GM19452 (cell line): Measurements from ENCODE around the gene IFITM2.
"Not testable (repeated sequence)": the region's sequence is repeated elsewhere in the genome, so short reads cannot be mapped to it uniquely, and the experiment has no call there.

Source experiments
- ATAC-seq: cut with Tn5 transposase; IDR thresholded peaks from one replicate; pipeline ENCODE4 v1.9.1; 2021; ENCODE audit not compliant: unreplicated experiment

Gene IFITM2

DNA sequence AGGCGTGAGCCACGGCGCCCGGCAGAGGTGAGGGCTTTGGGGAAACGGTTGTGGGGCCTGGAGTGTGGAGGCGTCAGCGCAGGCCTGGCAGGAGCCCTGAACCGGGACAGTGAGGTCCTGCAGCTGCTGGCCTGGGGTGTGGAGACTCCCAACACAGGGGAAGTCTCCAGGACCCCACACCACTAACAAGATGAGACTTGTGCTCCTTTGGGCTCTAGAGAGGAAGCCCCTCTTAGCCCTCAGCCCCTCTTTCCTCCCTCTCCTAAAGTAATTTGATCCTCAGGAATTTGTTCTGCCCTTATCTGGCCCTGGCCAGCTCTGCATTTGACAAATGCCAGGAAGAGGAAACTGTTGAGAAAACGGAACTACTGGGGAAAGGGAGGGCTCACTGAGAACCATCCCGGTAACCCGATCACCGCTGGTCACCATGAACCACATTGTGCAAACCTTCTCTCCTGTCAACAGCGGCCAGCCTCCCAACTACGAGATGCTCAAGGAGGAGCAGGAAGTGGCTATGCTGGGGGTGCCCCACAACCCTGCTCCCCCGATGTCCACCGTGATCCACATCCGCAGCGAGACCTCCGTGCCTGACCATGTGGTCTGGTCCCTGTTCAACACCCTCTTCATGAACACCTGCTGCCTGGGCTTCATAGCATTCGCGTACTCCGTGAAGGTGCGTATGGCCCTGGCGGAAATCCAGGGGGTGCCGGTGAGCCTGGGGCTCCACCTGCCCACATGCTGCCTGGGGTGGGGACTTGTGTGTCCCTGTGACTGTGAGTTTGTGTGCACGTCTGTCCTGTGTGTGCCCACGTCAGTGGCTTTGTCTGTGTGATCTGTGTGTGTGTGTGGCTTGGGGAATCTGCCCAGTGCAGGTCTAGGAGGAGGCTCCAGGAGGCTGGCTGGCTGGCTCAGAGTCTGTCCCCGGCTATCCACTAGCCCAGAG is at the start of gene IFITM2:
TSS of gene IFITM2 (plus strand) at position 51 of the 943 bp plus-strand sequence. CDS start at position 428, 377 bp downstream.
- ATAC-seq, result not testable (repeated sequence)

DNA sequence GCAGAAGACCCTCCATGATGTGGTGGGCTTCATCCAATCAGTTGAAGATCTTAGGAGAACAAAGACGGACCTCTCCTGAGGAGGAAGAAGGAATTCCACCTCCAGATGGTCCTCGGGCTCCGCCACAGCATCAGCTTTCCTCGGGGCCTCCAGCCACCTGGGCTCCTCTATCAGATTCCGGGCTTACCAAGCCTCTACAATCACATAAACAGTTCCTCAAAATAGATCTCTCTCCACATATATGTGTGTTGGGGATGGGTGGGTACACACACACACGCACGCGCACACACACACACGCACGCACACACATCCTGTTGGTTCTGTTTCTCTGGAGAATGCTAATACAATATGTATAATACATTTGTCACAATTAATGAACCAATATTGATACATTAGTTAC is 48.2 kb upstream of the IFITM2 start:
- no peak for ATAC-seq

DNA sequence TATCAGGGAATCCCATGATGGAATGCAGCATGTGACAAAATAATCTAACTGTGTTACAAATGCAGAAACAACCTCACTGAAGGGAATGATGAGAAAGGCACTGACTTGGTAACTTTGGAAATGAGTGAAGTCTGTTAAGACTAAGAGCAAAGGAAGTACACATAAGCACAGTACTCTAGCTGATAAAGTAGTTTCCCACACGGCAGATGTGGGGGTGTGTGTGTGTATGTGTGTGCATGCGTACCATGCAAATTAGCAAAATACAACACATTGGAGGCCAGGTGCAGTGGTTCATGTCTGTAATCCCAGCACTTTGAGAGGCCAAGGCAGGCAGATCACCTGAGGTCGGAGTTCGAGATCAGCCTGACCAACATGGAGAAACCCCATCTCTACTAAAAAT is 46.0 kb upstream of the IFITM2 start:
- ATAC-seq, result no peak

DNA sequence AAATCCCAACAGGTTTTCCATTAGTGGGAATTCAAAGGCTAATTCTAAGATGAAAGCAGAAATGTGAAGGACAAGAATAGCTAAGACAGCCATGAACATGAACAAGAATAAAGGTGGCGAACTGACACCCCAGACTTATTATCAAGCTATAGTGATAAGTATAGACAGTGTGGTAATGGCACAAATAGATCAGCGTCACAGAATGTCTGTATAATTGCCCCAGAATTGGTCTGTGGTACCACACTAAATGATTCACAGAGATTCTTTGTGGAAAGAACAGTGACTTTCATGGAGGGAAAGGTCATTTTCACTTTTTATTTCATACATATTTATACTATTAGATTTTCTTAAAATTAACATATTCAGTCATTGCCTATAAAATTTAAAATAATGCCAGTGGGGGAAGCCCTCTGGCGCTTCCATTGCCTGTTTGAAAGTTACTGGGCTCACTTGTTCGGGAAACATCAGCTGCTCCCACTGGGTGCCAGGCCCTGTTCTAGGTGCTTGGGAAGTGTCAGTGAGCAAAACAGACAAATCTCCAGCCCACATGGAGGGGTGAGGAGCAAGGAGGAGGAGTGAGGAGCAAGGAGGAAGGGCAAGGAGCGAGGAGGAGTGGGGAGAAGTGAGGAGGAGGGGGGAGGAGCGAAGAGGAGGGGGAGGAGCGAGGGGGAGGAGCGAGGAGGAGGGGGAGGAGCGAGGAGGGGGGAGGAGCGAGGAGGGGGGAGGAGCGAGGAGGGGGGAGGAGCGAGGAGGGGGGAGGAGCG is 40.8 kb upstream of the IFITM2 start:
- ATAC-seq, result no peak

DNA sequence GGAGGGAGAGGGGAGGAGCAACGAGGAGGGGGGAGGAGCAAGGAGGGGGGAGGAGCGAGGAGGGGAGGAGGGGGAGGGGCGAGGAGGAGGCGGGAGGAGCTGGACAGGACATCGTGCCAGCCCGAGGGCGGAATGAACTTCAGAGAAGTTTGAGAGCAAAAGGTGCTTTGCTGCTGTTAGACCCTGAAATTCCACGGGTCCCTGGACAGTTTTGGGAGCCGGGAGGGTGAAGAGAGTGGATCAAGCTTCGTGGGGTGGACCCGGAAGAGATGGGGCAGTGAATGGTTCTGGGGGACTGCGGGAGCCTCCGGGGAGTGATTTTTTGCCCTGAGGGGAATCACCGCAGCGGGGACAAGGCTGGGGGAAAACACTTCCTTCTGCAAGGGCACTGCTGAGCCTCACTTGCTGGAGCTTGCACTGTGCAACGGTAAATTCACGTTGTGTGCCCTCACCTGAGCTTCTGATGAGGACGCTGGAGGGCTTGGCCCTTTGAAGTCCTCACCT is 40.1 kb upstream of the IFITM2 start:
- no peak for ATAC-seq

DNA sequence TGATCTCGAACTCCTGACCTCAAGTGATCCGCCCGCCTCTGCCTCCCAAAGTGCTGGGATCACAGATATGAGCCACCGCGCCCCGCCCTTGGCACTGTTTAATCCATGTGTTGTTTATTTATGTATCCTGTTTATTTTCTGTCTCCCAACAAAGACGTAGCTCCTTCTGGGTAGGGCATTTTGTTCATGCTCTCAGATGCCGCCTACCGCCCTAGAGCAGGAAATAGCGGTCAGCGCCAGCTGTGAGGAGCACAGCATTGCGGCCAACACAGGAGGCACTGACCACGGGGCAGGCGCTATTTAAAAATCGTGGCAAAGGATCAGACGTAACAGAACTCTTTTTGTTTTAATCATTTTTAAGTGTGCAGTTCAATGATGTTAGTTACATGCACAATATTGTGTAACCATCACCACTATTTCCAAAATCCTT is 38.9 kb upstream of the IFITM2 start:
- ATAC-seq, result peak; percentile 46

DNA sequence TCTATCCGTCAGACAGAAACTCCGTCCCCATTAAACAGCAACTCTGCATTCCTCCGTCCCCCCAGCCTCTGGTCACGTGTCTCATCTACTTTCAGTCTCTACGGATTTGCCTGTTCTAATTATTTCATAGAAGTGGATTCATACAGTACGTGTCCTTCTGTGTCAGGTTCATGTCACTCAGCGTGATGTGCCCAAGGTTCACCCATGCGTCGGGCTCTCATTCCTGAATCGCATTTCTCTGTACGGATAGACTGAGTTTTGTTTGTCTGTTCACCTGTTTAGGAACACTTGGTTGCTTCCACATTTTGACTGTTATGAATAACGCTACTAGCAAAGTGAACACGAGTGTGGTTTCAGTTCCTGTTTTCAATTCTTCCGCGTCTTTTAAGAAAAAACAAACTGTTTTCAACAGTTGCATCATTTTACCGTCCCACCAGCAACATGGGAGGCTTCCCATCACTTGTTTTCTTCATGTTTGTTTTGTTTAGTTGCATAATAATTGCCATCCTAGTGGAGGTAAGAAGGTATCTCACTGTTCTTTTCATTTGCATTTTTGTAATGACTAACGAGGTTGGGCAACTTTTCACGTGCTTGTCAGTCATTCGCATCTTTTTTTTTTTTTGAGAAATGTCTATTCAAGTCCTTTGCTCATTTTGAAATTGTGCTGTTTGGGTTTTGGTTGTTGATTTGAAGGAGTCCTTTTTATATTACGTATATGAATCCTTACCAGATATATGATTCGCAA is 38.3 kb upstream of the IFITM2 start:
- ATAC-seq, result peak; percentile 71

DNA sequence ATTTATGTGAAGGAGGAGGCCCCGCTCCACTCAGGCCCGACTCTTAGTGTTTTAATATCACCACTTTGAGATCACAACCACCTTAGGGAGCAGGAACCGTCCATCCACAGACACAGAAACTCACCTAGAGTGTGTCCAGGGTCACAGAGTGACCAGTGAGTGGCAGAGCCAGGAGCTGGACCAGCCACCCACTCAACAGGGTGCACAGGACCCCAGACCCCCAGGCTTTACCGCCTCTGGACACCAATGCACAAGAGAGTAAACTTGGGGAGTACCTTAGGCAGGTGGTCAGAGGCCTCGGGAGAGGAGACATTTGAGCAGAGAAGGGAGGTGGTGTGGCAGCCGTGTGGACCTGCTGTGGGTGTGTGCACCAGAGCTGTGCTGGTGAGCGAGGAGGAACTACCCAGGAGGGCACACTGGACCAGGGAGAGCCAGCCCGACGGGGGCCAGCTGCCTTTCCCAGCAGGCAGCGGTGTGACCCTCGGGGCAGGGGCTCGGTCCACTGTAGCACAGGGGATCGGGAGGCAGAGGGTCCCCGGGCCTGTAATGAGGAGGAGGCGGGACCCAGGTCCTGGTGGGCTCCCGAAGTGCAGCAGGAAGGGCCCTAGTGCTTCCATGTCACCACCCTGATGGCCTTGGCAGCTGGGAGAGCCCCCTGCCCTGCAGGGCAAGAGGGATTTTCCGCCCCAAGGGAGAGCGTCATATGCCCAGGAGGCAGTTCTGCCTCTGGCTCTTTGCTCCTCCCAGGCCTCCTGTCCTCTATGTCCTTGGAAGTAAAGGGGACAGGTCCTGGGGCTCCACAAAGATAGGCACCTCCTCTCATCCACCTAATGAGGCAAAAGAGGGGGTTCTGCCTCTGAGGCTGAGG is 36.9 kb upstream of the IFITM2 start:
- no peak for ATAC-seq

DNA sequence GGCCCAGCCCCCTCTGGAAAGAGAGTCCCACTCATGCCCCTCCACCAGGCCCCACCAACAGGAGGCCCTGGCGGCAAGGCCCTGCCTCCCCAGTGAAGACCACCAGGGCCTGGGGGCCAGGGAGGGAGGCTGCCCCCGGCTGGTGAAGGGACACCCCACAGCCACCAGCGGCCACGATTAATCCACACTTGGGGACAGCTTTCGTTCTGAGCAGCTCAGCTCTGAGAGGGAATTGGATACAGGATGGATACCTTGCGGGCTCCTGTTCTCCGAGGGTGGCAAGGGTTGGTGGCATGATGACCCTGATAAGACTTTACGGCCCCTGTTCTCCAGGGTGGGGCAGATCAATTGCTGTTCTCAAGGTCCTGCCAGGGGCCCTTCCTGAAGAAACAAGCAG is 36.3 kb upstream of the IFITM2 start:
- no peak for ATAC-seq

DNA sequence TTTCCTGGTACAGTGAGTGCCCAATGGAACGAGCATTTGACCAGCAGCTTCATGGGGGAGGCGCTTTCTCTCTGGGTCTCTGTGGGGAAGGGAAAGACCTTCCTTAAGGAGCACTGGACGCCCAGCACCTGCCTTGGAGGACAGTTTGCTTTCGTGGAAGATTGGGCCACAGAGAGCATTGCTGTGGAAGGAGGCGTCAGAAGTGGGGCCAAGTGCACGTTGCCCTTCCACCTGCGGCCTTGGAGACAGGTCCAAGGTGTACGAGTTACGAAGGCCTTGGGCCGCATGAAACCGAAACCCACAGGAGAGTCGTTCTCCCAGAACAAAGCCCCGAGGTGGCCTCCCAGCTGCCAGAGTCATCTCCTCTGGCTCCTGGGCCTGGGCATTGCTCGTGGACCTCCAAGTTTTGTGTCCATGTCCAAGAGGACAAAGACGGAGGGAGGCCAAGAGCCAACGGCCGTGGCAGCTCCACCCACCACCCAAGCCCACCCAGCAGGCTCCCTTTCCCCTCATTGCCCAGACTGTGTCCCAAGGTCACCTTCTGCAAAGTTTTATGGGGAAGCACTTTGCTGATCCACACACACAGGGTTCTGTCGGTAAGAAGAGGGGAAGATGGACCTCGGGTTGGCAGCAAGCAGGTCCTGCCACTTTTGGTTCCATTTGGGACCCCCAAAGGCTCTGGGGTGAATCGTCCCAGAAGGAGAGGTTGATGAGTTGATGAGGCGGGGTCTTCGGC is 35.3 kb upstream of the IFITM2 start:
- no peak for ATAC-seq

DNA sequence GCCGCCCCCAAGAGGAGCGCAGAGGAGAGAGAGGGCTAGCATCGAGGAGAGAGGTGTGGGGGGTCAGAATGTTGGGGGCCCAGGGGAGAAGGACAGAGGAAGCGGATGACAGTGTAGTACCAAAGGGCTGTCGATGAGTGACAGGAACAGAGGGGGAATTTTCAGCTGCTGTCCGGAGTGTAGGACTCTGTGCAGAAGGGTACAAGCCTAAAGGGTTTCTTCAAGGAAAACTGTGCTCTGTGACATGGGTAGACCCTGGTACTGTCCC is 34.8 kb upstream of the IFITM2 start:
- no peak for ATAC-seq

DNA sequence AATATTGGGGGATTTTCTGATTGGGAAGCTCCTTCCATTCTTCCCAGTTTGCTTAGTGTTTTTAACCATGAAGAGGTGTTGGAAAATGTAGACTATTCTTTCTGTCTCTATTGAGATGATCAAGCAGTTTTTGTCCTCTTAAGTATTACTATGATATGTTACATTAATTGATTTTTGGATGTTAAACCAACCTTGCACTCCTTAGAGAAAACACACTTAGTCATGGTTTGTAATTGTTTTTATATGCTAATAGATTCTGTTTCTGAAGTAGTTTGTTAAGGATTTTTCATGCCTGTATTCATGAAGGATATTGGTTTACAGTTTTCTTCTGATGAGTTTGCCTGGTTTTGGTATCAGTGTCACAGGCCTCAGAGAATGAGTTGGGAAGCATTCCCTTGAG is 31.4 kb upstream of the IFITM2 start:
- no peak for ATAC-seq

DNA sequence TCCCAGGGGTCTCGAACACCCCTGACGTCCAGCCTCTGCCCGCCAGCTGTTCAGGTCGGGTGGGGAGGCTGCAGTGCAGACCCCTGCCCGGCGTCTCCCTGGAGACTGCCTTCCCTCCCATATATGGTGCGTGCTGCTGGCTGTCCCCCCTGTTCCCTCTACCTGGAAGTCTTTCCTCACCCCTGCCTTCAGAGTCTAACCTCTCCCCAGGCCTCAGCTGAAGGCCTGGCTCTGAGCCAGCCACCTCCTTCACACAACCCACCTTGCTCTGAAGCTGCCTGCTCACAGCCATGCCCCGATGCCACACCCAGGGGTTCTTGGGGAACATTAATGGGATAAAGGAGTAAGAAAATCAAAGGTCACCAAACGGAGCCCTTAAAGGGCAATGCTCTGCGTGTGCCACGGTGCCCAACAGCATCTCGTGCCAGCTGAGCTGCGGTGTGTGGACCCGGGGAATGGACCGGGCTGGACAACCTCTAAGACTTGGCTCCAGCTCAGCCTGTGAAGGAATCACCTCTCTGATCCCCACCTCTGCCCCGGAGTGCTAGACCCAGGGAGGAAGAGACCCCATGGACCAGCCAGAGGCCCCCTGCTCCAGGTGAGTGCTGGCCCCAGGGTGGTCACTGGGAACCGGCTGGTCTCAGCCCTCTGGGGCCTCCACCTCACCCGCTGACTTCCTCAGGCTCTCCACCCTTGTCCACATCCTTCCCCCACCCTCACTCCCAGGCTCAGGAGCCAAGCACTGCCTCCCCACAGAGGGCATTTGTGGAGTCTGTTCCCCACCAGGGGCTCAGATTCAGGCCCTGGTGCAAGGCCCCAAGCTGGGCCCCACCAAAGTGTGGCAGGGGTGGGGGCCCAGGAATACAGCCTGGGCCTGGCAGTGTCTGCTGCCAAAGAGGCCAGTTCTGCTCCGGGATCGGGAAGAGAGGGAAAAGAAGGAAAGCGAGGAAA is 29.3 kb upstream of the IFITM2 start, which contains the start of gene NLRP6:
TSS of gene NLRP6 (plus strand) at position 407 of the 951 bp plus-strand sequence. CDS start at position 570, 163 bp downstream.
- ATAC-seq, result no peak

DNA sequence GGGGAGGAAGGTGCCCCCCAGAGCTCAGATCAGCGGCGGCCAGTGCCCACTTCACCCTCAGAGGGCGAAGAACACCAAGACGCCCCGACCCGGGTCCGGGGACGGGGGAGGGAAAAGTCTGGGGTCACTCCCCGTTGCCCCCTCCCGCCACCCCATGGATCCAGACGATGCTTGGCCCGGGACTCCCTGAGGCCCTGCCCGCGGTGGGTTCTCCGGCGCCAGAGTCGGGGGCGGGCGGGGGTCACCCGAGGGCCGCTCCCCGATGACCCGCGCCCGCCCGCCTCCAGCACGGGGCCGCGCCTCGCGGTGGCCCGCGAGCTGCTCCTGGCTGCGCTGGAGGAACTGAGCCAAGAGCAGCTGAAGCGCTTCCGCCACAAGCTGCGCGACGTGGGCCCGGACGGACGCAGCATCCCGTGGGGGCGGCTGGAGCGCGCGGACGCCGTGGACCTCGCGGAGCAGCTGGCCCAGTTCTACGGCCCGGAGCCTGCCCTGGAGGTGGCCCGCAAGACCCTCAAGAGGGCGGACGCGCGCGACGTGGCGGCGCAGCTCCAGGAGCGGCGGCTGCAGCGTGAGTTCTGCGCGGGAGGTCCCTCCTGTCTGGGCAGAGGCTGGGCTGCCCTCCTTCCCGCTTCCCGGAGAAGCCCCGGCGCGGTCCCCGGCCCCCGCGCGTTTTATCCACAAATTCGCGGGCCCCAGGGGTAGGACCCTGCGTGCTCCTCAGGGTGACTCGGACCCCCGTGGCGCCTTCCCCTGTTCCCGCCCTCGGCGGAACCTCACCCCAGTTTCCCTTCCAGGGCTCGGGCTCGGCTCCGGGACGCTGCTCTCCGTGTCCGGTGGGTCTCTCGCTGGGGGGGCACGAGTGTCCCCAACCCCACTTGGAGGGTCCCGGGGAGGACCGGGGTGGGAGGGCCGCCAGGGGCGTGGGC is 28.3 kb upstream of the IFITM2 start:
- ATAC-seq, result no peak

DNA sequence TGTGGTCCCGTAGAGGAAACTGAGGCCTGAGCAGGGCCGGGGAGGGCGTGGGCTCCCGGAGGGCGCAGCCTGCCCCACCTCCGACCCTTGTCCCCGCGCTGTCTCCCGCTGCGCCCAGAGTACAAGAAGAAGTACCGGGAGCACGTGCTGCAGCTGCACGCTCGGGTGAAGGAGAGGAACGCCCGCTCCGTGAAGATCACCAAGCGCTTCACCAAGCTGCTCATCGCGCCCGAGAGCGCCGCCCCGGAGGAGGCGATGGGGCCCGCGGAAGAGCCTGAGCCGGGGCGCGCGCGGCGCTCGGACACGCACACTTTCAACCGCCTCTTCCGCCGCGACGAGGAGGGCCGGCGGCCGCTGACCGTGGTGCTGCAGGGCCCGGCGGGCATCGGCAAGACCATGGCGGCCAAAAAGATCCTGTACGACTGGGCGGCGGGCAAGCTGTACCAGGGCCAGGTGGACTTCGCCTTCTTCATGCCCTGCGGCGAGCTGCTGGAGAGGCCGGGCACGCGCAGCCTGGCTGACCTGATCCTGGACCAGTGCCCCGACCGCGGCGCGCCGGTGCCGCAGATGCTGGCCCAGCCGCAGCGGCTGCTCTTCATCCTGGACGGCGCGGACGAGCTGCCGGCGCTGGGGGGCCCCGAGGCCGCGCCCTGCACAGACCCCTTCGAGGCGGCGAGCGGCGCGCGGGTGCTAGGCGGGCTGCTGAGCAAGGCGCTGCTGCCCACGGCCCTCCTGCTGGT is 27.5 kb upstream of the IFITM2 start:
- no peak for ATAC-seq

DNA sequence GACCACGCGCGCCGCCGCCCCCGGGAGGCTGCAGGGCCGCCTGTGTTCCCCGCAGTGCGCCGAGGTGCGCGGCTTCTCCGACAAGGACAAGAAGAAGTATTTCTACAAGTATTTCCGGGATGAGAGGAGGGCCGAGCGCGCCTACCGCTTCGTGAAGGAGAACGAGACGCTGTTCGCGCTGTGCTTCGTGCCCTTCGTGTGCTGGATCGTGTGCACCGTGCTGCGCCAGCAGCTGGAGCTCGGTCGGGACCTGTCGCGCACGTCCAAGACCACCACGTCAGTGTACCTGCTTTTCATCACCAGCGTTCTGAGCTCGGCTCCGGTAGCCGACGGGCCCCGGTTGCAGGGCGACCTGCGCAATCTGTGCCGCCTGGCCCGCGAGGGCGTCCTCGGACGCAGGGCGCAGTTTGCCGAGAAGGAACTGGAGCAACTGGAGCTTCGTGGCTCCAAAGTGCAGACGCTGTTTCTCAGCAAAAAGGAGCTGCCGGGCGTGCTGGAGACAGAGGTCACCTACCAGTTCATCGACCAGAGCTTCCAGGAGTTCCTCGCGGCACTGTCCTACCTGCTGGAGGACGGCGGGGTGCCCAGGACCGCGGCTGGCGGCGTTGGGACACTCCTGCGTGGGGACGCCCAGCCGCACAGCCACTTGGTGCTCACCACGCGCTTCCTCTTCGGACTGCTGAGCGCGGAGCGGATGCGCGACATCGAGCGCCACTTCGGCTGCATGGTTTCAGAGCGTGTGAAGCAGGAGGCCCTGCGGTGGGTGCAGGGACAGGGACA is 26.7 kb upstream of the IFITM2 start:
- ATAC-seq, result no peak
